ENCODE results near the gene TOM1L2. TPM values are rescaled to one million over a fixed set of nuclear protein-coding genes. Genes with fewer than 3 reads are reported as not detected.

Gene TOM1L2
- total RNA-seq, 3 donors from 2014 or later: 32.3 to 39.1 (median 36.4) TPM

DNA sequence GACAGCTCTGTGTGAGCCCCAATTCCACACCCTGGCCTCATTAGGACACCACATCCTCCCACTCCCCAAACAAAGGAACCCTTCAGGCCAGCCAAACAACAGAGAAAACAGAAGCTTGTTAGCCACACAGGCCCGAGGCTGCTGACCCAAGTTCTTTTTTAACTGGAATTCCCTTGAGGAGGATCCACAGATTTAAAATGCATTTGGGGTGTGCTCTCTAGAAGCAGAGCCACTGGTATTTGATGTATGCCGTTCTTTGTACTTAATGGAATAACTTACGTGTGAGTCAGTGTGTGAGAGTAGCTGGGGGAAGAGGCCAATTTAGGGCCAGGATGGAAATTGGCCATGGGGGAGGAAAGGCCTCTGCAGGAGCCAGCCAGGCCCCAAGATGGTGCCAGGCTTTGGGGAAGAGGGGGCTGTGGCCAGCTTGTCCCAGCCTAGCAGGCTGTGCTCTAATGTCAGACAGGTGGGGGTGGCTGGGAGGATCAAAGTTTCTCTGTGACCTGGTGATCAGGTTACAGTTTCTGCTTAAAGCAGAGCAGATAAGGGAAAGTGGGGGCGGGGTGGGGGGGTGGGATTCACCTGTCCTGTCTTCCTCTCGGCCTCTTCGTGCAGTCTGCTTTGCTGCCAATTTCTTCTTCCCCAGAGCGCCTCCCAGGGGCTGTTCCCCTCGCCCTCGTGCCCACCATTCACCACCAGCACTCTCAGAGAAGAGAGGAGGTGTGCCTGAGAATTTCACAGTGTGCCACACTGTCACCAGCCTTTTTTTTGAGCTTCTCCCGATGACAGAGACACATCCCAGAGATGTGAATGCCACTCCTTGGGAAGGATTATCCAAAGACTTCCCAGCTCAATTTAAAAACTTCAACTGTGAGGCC lies 50.8 kb downstream of the TOM1L2 start:
- no peak overlapping the region for H3K4me3 ChIP-seq
- H3K9me3 ChIP-seq: no peaks in the 10 kb centered on the region
- peaks cover 5 to 8% of the 10 kb centered on the region in 2 donors for H3K4me1 ChIP-seq
- peak overlapping the region; percentile 77 for H3K27ac ChIP-seq
- intact Hi-C loops (cut with DNase I; ENCODE audit: low total_unique reads): no loop called here
- no peaks in the 10 kb centered on the region for H3K36me3 ChIP-seq
- H3K27me3 ChIP-seq: no peaks in the 10 kb centered on the region
- TF ChIP-seq, protein P1, sequence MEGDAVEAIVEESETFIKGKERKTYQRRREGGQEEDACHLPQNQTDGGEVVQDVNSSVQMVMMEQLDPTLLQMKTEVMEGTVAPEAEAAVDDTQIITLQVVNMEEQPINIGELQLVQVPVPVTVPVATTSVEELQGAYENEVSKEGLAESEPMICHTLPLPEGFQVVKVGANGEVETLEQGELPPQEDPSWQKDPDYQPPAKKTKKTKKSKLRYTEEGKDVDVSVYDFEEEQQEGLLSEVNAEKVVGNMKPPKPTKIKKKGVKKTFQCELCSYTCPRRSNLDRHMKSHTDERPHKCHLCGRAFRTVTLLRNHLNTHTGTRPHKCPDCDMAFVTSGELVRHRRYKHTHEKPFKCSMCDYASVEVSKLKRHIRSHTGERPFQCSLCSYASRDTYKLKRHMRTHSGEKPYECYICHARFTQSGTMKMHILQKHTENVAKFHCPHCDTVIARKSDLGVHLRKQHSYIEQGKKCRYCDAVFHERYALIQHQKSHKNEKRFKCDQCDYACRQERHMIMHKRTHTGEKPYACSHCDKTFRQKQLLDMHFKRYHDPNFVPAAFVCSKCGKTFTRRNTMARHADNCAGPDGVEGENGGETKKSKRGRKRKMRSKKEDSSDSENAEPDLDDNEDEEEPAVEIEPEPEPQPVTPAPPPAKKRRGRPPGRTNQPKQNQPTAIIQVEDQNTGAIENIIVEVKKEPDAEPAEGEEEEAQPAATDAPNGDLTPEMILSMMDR (IDR thresholded peaks at IDR 0.05): no peak
- TF ChIP-seq POLR2AphosphoS5 (IDR thresholded peaks at IDR 0.05) (no peak), POLR2A (IDR thresholded peaks at IDR 0.05) (no peak)
- DNase-seq (ENCODE audit: low spot score in 2 of 2): peak in 1 of 2 donors; percentile 42

DNA sequence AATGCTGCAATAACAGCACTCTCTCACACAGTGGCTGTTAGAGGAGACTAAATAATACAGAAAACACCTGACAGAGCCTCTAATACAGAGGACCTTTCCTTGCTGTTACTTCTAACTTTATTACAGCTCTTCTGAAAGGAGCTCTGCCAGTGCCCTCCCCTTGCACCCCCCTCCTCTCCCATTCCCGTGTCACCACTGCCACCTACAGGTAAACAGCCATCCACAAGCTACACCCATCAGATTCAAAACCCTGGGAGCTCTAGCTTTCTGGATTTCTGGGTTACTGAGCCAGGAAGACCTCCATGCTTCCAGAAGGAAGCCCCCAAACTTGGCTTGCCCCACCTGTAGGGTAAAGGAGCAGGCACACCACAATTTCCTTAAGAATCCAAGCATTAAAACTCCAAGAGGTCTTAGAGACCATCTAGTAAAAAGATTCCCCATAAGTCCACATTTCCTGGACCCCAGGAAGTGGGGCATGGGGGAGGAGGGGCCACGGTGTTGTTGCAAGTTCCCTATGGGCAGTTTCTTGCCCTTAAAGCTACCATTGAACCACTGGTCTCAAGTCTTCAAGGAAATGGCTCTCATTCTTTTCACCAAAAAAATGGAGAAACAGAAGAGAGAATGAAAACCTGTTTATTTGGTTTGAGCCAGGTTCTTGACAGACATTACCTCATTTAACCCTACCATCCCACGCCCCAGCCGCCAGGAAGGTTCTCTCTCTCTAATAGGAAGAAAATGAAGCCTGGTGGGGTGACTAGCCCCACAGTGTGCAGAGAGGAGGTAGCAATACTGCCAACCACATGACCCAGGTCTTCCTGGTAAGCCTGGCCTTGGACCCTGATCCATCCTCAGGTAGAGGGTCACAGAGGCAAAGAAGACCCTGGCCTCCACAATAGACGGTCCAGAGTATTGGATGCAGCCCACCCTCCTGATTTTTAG lies 52.8 kb downstream of the TOM1L2 start:
- DNase-seq (ENCODE audit: low spot score in 2 of 2): peak; percentile 72 to 75
- intact Hi-C loops (cut with DNase I; ENCODE audit: low total_unique reads): no loop called here

DNA sequence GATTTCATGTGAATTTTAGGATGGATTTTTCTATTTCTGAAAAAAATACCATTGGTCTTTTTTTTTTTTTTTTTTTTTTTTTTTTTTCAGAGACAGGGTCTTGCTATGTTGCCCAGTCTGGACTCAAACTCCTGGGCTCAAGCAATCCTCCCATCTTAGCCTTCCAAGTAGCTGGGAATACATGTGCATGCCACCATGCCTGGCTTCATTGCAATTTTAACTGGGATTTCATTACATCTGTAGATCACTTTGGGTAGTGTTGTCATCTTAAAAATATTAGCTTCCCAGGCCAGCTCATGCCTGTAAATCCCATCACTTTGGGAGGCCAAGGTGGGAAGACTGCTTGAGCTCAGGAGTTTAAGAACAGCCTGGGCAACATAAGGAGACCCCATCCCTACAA lies 54.8 kb downstream of the TOM1L2 start:
- intact Hi-C loops (cut with DNase I; ENCODE audit: low total_unique reads): no loop called here
- Histone ChIP-seq H3K4me1 (peaks cover 13 to 18% of the 10 kb centered on the region in 2 donors), H3K36me3 (no peaks in the 10 kb centered on the region), H3K9me3 (no peaks in the 10 kb centered on the region), H3K4me3 (no peak overlapping the region), H3K27me3 (no peaks in the 10 kb centered on the region), H3K27ac (no peak overlapping the region)
- no peak for DNase-seq (ENCODE audit: low spot score in 2 of 2)
- TF ChIP-seq POLR2A (IDR thresholded peaks at IDR 0.05): no peak
- TF ChIP-seq POLR2AphosphoS5 (IDR thresholded peaks at IDR 0.05): no peak
- TF ChIP-seq, protein P1 (IDR thresholded peaks at IDR 0.05): no peak

More for the DNA sequence above, 52.8 kb downstream of the TOM1L2 start:
- Histone ChIP-seq H3K27ac (no peak overlapping the region), H3K4me1 (peaks cover 8% of the 10 kb centered on the region in 2 donors), H3K36me3 (no peaks in the 10 kb centered on the region), H3K27me3 (no peaks in the 10 kb centered on the region), H3K9me3 (no peaks in the 10 kb centered on the region), H3K4me3 (no peak overlapping the region)
- TF ChIP-seq POLR2A (IDR thresholded peaks at IDR 0.05) (no peak), POLR2AphosphoS5 (IDR thresholded peaks at IDR 0.05) (no peak)
- TF ChIP-seq, protein P1 (IDR thresholded peaks at IDR 0.05): peak; percentile 42 to 79 (median 66)

GRCh38 chr17:17915183-17915582 lies 57.0 kb downstream of the TOM1L2 start:
- DNase-seq (ENCODE audit: low spot score in 2 of 2): no peak
- intact Hi-C loops (cut with DNase I; ENCODE audit: low total_unique reads): no loop called here
- no peak overlapping the region for H3K4me3 ChIP-seq
- TF ChIP-seq POLR2A (IDR thresholded peaks at IDR 0.05) (no peak), POLR2AphosphoS5 (IDR thresholded peaks at IDR 0.05) (no peak)
- TF ChIP-seq, protein P1 (IDR thresholded peaks at IDR 0.05): no peak
- H3K9me3 ChIP-seq: no peaks in the 10 kb centered on the region
- peaks cover 9 to 13% of the 10 kb centered on the region in 2 donors for H3K4me1 ChIP-seq
- H3K27ac ChIP-seq: no peak overlapping the region
- H3K27me3 ChIP-seq: no peaks in the 10 kb centered on the region
- no peaks in the 10 kb centered on the region for H3K36me3 ChIP-seq

Data from breast epithelium (tissue), 4 donors.